NAMALWA (cell line): Measurements from ENCODE around the gene MLC1.
"Not testable (repeated sequence)": the region's sequence is repeated elsewhere in the genome, so short reads cannot be mapped to it uniquely, and the experiment has no call there.

Experiments used
- DNase-seq: peaks from one replicate; pipeline ENCODE4 v3.0.0-alpha.2; 2015; ENCODE audit warnings: low spot score

MLC1 gene

GRCh38 chr22:50102946-50103345, 17.7 kb upstream of the MLC1 start:
- peak; percentile 26 for DNase-seq

- DNase-seq: peak; percentile 19
Measured at GRCh38 chr22:50101870-50102565, 16.8 kb upstream of the MLC1 start.

GRCh38 chr22:50098052-50098451, 12.8 kb upstream of the MLC1 start:
- no peak for DNase-seq

GRCh38 chr22:50092342-50092741, 7.1 kb upstream of the MLC1 start:
- no peak for DNase-seq

GRCh38 chr22:50091092-50091768, 6.0 kb upstream of the MLC1 start:
- no peak for DNase-seq

- DNase-seq: no peak
Measured at GRCh38 chr22:50090412-50090714, 5.1 kb upstream of the MLC1 start.

GRCh38 chr22:50089682-50090411, 4.6 kb upstream of the MLC1 start, which contains the start of gene MOV10L1:
Gene MOV10L1, plus strand, starts transcription at chr22:50090006. Its CDS starts 83 bp downstream, at chr22:50090089.
- no peak for DNase-seq

GRCh38 chr22:50089231-50089630, 4.0 kb upstream of the MLC1 start:
- no peak for DNase-seq

GRCh38 chr22:50088096-50088495, 2.9 kb upstream of the MLC1 start:
- DNase-seq: no peak

GRCh38 chr22:50087646-50088045, 2.4 kb upstream of the MLC1 start:
- no peak for DNase-seq

- not testable (repeated sequence) for DNase-seq
Measured at GRCh38 chr22:50086975-50087374, 1.7 kb upstream of the MLC1 start.

- DNase-seq: no peak
Measured at GRCh38 chr22:50086526-50086925, 1.3 kb upstream of the MLC1 start.

- no peak for DNase-seq
Measured at GRCh38 chr22:50084614-50085021, 608 bp downstream of the MLC1 start.

- no peak for DNase-seq
Measured at GRCh38 chr22:50084080-50084477, 1.1 kb downstream of the MLC1 start.

GRCh38 chr22:50083462-50084079, 1.7 kb downstream of the MLC1 start:
- DNase-seq: no peak

- no peak for DNase-seq
Measured at GRCh38 chr22:50082961-50083461, 2.2 kb downstream of the MLC1 start.

GRCh38 chr22:50082197-50082715, 3.0 kb downstream of the MLC1 start:
- DNase-seq: no peak

- no peak for DNase-seq
Measured at GRCh38 chr22:50081426-50082196, 3.6 kb downstream of the MLC1 start.

- no peak for DNase-seq
Measured at GRCh38 chr22:50080077-50080465, 5.2 kb downstream of the MLC1 start.

GRCh38 chr22:50078761-50079160, 6.5 kb downstream of the MLC1 start:
- no peak for DNase-seq

GRCh38 chr22:50078246-50078645, 7.0 kb downstream of the MLC1 start:
- DNase-seq: no peak
